Hematopoietic multipotent progenitor cell (in vitro differentiated cells): ENCODE data around the gene DEF6. TPM values are rescaled to one million over a fixed set of nuclear protein-coding genes. Genes with fewer than 3 reads are reported as not detected.

Source experiments
- DNase-seq, 3 donors: peaks; one replicate each; pipeline ENCODE4 v3.0.0-alpha.2; 2011 to 2015; ENCODE audit warnings: low read depth in 2 of 3, low spot score in 2 of 3
- total RNA-seq: library from RNA; depleted of rRNA; stranded (reverse); fragments of >200 nt; gene quantifications from one replicate; pipeline ENCODE4 v1.2.3, GENCODE V29; 2012

Gene DEF6
- total RNA-seq, 1 donor: 80.5 TPM

DNA sequence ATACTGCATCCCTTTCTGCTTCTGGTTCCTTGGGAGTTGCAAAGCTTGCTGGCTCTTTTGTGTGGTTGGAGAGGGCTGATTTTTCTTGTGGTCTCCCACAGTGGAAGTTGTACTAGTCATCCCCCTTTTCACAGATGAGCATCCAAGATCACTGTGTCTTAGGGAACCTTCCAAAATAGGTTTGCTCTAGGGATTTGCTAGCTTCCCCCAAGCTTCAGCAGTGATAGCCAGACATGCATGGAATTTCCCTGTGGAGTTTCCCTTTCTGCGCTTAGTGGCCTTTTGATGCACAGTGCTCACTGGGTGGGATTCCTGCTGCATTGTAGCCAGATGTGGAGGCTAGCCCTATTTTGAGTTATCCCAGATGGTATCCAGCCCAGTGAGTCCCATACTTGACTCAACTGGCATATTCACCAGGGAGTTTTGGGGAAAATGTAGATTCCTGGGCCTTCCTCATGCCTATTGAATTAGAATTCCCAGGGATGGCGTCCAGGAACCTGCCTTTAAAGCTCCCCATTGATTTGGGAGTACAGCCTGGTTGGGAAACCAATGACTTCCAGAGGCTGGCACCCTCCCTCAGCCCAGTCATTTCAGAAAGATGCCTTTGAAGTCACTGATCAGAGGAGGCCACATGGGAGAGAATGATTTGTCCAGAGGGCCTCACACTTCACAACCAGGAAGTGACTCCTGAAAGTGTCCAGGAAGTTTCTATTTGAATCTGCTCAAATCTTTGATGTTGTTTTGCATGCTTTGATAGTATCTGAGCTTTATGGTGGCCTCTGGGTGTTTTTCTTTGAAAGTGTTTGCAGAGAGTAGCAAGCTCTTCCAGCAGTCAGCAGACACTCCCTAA lies 70.6 kb downstream of the DEF6 start:
- DNase-seq: no peak

DNA sequence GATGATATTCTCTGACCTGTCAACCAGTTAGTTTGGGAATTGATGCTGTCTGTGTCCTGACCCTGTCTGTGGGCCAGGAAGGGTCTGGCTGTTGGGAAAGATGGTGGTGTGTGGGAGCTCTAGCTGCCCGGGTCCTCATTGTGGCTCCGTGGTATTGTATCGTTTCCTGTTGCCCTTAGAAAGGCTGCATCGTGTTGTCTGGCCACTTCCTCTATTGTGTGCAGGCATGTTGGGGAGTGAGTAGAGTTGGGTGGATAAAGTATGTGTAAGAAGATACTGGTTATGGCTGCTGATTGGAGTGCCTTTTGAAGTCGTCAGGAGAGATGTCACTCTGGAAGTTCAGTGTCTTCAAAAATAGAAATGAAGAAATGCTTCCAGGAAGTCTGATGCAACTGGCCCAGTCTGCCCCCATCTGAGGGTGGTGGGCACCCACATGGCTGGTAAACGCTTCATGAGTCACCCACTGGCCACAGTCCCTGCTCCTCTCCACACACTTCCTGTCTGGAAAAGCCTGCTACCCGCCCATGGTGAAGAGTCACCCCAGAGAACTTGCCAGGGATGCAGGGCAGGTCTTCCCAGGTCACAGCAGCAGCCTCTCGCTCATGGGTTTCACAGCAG lies 72.6 kb downstream of the DEF6 start:
- DNase-seq: peak in 2 of 3 donors; percentile 42 to 67

DNA sequence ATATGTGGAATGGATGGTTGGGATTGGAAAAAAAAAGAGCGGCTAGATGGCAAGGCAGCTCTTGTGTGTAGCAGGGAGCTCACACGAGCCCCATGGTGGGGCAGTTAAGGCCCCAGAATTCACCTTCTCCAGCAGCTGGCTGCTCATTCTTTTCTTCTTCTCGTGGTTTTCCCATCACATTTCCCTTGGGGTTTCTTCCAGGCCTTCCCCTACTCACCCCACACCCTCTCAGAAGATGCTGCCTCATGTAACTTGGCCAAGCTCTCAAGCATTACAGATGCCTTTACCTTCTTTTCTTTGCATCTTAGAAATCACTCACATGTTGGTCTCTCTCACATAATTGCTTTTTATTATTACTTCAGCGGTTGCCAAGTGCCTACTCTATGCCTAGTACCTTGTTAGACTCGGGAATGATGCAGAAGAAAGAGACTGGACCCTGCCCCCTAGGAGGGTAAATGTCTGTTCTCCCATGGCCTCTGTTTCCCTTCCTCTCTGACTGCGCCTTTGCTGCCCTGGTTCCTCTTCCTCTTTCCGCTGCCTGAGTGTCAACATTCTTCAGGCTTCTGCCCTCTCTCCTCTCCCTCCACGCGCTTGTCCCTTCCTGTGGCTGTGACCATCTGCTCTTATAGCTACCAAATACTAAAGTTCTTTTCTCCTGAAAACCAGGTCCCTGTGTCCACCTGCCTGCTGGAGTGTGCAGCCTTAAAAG lies 73.3 kb downstream of the DEF6 start:
- no peak for DNase-seq

Other genes with a start within 250 kb of the DEF6 start
- 2.2 TPM for gene TCP11, start 156.5 kb upstream of the DEF6 start, total RNA-seq
- not detected for gene SCUBE3, start 83.9 kb upstream of the DEF6 start, total RNA-seq
- 51.2 TPM for gene ZNF76, start 38.1 kb upstream of the DEF6 start, total RNA-seq
- gene PPARD, start 44.7 kb downstream of the DEF6 start, total RNA-seq: 1.3 TPM
- gene FANCE, start 154.5 kb downstream of the DEF6 start, total RNA-seq: 9.7 TPM
- 3,900 TPM for gene RPL10A, start 170.6 kb downstream of the DEF6 start, total RNA-seq
- 0.54 TPM for gene TEAD3, start 199.3 kb downstream of the DEF6 start, total RNA-seq
- not detected for gene TULP1, start 215.1 kb downstream of the DEF6 start, total RNA-seq